ENCODE results near the gene ZCCHC7. TPM values are rescaled to one million over a fixed set of nuclear protein-coding genes. Genes with fewer than 3 reads are reported as not detected.

The ZCCHC7 gene
- total and polyA plus RNA-seq, 2 donors (not counting 3 experiments of a cell fraction or from before 2014, with no cell fraction given), result 7.4 to 14.8 TPM

GRCh38 chr9:37405764-37406380 lies 285.5 kb downstream of the ZCCHC7 start:
- Histone ChIP-seq H3K4me2 (ENCODE audit: insufficient read depth, low read length) (no peak overlapping the region), H3K4me3 (replicated peaks in 1 of 3; ENCODE audit: insufficient read depth in 1 of 3, low read depth in 1 of 3, low read length in 3 of 3) (no peak overlapping the region), H3K4me1 (ENCODE audit: control insufficient read depth, extremely low read depth, insufficient read depth, low read length) (no peaks in the 10 kb centered on the region), H3K36me3 (ENCODE audit: control insufficient read depth in 2 of 2, extremely low read depth in 1 of 2, insufficient read depth in 2 of 2, low read length in 2 of 2) (no peaks in the 10 kb centered on the region), H3K9me3 (replicated peaks; ENCODE audit: control insufficient read depth, insufficient read depth, low read length) (no peaks in the 10 kb centered on the region), H3K79me2 (ENCODE audit: control insufficient read depth, insufficient read depth, low read length) (no peaks in the 10 kb centered on the region), H2AFZ (ENCODE audit: low read depth, low read length) (no peak overlapping the region), H3K27ac (ENCODE audit: insufficient read depth, low read depth, low read length) (no peak overlapping the region), H3K27me3 (ENCODE audit: control insufficient read depth in 2 of 2, insufficient read depth in 2 of 2, low read length in 2 of 2) (peaks cover 2 to 15% of the 10 kb centered on the region in 2 experiments), H4K20me1 (replicated peaks; ENCODE audit: control insufficient read depth, extremely low read depth, insufficient read depth, low read length) (no peaks in the 10 kb centered on the region), H3K9me1 (replicated peaks; ENCODE audit: control insufficient read depth, extremely low read depth, insufficient read depth, low read length) (no peaks in the 10 kb centered on the region), H3K9ac (replicated peaks; ENCODE audit: extremely low read depth, insufficient read depth, low read length) (no peak overlapping the region)
- ChIA-PET CTCF (interaction anchor here (1.4 to 1.5 kb wide), 3 partner anchors 10 to 533 kb away, joined by 3 to 5 read pairs (median 4); no protein-coding TSS in a partner anchor), POLR2A (no interaction called here)
- intact Hi-C loops (cut with micrococcal nuclease), result no loop called here
- TF ChIP-seq MAX (IDR thresholded peaks at IDR 0.05; ENCODE audit: insufficient read depth, insufficient read length) (no peak), GATA2 (IDR thresholded peaks at IDR 0.05; ENCODE audit: insufficient read depth, insufficient read length, low read depth, low read length) (no peak), CTCF (IDR thresholded peaks at IDR 0.05; ENCODE audit: extremely low read depth in 1 of 2, insufficient read depth in 1 of 2, low read depth in 1 of 2, low read length in 2 of 2) (no peak), EZH2 (IDR thresholded peaks at IDR 0.05; ENCODE audit: borderline replicate concordance, low read depth, low read length, severe bottlenecking) (no peak), MYC (IDR thresholded peaks at IDR 0.05; ENCODE audit: low read depth, low read length) (no peak), FOS (IDR thresholded peaks at IDR 0.05; ENCODE audit: borderline replicate concordance, insufficient read depth, low read length) (no peak)
- dilution Hi-C loops (cut with MboI; ENCODE audit: extremely low pct_ligation_motif_present, low sequenced_read_pairs), result no loop called here
- DNase-seq (ENCODE audit: low read depth, low spot score), result no peak
- BruUV-seq (replicated peaks), result no TSS peak
- no peak for FAIRE-seq
